ELR (cell line): Measurements from ENCODE around the gene FOXL2.

Experiments used
- DNase-seq: peaks from one replicate; pipeline ENCODE4 v3.0.0-alpha.2; 2015; ENCODE audit warnings: low read depth

FOXL2 gene

DNA sequence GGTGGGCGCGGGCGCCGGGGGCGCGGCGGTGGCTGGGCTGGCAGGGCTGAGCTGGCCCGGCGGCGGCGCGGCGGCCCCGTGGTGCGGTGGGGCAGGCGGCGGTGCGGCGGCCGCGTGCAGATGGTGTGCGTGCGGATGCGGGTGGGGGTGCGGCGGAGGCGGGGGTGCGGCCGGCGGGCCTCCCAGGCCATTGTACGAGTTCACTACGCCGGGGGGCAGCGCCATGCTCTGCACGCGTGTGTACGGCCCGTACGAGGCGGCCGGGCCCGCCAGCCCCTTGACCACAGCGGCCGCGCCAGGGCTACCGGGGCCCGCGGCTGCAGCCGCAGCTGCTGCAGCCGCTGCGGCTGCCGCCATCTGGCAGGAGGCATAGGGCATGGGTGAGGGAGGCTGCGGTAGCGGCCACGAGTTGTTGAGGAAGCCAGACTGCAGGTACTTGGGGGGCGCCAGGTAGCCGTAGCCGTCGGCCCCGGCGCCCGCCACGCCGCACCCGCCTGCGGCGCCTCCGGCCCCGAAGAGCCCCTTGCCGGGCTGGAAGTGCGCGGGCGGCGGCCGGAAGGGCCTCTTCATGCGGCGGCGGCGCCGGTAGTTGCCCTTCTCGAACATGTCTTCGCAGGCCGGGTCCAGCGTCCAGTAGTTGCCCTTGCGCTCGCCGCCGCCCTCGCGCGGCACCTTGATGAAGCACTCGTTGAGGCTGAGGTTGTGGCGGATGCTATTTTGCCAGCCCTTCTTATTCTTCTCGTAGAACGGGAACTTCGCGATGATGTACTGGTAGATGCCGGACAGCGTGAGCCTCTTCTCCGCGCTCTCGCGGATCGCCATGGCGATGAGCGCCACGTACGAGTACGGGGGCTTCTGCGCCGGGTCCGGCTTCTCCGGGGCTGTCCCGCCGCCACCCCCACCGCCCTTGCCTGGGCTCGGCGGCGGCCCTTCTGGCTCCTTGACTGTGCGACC is 951 bp downstream of the FOXL2 start:
- DNase-seq = peak; percentile 49

DNA sequence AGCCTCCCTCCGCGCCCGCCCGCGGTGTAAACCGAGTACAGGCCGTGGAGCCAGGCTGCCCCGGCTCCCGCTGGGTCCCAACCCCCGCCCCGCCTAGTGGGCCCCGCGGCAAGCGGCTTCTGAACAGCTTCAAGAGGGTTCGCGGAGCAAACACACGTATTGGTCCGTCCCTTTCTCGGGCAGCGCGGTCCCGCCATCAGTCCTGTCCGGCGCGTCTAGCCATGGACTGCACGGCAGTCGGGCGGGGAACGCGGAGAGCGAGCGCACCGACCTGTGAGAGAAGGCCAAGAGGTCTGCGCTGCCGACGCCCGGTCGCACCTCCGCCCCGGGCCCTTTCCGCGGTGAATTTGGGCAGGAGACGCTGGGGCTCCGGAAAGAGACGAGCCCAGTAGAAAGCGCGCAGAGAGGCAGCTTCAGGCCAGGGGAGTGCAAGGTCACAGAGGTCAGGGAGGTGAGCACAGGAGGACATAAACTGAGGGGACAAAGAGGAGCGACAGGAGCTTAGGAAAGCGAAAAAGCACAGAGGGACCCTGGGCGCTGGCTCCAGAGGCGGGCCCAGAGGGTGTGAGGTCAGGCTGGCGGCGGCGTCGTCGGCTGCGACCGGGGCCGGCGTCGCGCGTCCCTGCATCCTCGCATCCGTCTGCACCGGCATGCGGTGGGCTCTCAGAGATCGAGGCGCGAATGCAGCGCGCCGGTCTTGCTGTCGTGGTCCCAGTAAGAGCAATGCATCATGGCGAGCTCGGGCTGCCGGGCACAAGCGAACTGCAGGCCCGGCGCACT is 1.8 kb downstream of the FOXL2 start:
- DNase-seq = no peak

DNA sequence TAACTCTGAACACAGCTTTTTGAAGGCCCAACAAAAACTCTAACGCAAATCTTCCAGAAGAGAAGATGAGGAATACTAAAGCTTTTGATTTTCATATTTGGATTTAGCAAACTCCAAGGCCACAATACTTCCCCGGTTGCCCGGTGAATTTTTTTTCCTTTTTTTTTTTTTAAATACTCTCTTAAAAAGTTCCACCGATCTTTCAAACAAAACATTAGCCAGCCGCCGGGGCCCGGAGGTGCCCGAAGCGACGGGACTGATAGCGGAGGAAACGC is 2.3 kb downstream of the FOXL2 start:
- DNase-seq = no peak

DNA sequence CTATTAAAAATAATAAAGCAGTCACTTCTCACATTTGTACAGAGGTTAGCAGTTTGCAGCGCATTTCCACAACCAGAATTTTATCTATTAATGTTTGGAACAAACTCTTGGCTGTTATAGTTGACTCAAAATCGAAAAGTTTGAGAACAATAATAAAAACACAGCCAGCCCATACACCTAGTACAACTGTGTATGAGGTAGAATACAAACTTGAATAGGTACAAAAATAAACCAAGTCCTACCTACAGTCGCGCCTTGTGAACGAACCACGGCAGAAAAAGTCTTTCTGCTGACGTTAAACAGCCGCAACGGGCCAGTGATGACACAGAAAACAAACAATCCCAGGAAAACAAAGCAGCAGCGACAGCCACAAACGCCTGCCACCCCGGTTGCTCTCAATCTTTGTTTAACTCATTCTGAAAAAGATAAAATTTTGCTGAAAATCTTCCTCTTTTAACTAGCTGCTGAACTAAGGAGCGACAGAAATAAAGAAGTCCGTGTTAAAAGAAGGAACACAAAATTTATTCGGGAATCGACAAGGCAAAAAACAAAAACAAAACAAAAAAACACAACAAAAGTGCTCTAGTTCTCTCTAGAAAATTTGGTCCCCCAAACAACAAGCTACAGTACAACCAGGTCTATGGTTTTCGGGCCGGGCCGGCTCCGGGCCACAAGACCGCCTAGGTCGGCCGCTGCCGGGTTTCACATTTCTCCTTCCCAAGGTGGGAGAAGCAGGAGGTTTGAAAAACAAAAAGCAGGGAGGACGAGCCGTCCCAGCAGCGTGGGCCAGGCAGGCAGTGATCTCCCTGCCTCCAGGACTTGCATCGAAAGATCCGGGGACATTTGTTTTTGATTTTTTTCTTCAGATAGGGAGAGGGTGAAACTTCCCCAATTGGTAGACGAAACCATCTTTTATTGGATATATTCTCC is 2.9 kb downstream of the FOXL2 start:
- no peak for DNase-seq

DNA sequence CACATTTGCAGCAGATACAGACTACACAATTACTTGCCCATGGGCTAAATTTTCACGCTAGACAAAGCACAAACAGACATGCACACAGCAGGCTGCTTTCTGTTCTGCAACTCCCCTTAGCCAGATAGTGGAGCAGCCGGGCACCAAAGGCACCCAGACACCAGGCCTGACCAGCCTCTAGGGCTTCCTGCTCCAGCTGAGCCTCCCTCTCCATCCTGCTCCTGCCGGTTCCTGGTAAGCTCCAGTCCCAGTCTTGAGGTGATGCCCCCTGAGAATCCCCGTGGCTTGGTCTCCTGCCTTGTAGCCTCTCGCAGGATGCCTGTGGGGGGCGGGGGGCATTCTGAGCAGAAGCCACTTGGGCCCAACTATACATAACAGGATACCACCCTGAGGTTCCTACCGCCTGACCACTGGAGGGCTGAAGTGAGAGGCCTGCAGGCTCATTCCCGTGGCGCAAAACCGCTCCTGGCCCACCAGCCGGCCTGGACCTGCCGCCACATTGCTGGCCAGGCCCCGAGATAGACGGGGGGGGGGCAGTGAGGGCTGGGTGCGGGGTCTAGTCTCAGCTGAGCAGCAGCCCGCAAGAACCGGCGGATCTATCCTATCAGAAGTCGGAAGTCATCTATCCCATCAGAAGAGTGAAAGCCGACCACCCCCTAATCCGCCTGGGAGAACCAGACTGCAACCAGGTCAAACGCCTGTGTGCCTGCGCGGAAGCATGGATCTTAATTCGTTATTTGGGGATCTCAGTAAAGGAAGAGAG is 3.9 kb downstream of the FOXL2 start:
- DNase-seq = no peak

DNA sequence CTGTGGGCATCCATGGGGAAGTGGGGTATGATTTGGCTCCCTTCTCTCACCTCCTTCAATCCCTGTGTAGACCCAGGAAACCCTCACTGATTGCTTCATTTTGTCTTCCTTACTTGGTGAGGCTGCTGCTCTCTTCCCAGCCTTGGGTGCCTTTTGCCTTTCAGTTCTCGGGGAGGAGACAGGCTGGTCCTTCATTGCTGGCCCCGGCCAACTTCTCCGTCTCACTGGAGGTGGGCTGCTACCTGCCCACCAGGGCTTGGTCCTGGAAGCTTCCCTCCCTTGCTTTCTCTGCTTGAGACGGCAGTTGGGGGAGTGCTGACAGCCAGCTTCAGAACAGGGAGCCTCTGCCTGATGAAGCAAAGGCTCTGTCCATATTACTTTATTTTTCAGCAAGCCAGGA is 4.7 kb downstream of the FOXL2 start:
- no peak for DNase-seq

DNA sequence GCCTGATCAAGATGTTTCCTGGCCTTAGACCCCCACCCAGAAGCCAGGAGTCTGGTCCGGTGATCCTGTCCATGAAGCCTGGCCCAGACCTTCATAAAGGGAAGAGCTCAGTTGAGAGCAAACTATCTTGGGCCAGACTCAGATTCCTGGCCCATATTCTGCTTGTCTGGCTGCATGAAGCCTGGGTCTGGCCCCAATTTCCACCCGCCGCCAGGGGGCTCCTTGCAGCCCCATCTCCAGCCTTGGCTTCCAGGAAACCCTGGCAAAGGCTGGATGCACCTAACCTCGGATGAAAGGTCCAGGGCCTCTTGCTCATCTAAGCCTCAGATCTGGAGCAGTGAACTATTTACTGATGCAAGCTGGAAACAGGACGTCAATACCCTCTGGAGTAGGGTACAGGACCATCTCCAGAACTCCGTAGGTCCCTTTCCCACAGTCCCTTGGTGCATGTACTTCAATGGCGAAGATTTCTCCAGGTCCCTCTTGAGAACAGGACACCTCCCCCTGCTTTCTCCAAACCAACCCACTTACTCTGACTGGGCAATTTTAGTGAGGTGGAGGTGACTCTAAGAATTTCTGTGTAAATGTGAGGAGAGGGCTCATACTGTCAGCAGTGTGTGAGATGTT is 5.6 kb downstream of the FOXL2 start:
- peak; percentile 72 for DNase-seq

DNA sequence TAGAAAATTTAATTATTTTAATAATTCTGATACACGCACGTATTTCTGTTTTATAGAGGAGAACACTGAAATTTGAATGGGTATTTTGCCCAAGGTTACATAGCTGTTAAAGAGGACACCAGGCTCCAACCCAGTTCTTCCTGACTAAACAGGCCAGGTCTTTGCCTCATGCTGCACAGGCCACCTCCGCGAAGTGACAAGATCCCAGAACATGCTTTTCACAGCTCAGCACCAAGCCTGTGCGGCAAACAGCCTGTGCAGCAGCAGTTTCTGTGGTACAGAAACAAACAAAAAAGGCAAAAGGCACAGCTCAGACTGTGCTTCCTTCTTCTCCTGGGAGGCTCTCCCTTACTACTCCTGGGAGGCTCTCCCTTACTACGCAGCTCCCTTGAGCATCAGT is 6.5 kb downstream of the FOXL2 start:
- no peak for DNase-seq

DNA sequence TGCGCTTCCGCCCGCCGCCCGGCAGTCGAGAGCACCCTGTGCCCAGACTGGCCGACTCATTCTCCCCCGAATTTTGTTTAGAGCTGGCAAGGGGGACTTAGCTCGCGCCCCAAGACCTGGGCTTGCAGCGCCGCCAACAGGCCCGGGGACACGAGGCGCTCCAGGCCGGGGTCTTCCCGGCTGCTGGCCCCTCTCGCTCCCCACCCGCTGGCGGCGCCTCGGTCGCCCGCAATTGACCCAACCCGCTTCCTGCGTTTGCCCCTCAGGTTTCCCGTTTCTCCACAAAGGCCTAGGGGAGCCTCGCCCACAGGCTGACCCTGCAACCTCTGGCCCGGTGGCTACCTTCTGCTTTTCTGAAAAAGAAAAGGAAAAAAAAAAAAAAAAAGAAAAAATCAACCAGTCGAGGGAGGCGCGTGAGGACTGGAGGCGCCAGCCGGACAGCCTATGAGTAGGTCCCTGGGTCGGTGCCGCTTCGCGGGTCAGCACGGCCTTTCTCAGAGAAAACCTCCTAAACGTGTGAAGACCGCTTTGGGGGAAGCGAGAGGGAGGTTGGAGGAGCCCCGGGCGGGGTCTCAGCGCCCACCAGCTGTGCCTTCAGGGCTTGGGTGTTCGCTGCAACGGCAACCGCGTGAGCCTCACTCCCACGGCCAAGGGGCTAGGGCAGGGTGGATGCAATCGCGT is 7.2 kb downstream of the FOXL2 start:
- no peak for DNase-seq

DNA sequence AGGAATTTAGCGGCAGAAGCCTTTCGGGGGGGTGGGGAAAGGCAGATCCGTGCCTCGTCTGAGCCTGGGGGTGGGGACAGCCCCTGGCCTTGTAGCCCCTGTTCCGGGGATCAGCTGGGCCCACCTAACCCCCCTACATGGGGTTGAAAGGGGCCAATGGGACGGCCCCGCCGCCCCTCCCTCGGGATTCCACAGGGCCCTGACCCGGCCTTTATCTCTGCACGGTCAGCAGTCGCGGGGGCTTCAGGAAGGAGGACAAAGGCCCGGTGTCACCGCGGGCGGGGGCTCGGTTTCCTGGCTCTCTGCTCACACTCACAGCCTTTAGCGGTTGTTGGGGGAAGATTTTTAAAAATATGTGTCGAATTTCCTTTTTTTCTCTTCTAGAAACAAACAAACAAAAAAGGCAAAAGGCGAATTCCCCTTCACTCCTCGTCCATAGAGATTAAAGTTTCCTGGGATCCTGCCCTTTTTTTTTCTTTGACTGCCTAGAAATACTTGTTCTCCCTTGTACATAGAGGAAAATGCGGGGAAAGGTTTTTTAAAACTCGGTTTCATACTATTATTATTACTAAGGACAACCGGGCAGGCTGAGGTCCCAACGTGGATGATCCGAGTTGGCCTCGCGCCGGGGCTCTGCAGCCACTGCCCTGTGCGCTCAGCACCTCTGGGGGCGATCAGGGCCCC is 7.9 kb downstream of the FOXL2 start:
- DNase-seq = no peak

DNA sequence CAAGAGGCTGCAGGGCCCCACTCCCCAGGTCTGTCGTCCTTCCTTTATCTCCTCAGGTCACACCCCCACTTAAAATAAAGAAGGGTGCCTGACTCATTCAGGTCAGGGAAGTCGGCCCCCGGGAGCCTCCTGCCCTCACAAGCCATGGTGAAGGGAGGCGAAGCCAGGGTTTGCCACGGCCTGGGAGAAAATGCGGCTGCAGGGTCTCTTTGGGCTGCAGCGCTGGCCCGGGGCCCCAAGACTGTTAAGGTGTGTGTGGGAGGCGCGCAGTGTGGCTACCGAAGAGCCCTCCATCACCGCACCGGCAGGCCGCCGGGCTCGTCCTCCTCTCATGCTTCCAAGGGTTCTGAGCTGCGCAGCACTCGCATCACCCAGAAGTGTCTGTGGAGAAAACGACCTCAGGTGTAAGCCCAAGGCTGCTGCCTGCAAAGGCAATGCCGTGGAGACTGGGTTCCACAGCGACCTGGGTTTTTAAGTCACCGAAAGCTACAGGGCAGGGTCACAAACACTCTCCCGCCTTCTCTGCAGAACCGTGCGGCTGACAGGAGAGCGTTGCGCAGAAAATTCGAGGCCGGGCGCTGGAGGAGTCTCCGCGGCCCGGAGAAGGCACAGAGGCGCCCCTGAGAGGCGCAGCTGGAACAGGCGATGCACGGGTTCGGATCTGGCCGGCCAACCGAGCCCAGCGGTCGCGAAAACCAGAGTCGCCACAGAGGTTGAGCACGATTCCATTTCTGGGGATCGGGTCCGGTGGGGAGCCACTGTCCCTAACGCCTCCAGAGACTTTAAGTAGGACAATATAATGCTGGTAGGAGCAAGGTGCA is 8.7 kb downstream of the FOXL2 start:
- no peak for DNase-seq

DNA sequence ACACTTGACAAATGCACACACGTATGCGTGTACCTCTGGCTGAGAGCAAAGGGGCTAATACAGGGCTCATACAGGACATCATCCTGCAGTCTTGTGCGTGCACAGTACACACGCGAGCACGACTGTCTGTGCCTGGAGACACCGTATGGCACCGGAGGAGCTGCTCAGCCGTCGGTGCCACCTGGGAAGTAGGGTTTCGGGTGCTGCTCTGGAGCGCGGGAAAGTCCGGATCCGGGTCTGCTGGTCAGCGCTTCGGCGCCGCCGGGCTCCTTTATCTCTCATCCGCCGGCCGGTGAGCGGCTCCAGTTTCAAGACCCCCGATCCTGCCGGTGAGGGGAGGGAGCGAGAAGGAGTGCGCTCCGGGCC is 9.3 kb downstream of the FOXL2 start:
- no peak for DNase-seq

DNA sequence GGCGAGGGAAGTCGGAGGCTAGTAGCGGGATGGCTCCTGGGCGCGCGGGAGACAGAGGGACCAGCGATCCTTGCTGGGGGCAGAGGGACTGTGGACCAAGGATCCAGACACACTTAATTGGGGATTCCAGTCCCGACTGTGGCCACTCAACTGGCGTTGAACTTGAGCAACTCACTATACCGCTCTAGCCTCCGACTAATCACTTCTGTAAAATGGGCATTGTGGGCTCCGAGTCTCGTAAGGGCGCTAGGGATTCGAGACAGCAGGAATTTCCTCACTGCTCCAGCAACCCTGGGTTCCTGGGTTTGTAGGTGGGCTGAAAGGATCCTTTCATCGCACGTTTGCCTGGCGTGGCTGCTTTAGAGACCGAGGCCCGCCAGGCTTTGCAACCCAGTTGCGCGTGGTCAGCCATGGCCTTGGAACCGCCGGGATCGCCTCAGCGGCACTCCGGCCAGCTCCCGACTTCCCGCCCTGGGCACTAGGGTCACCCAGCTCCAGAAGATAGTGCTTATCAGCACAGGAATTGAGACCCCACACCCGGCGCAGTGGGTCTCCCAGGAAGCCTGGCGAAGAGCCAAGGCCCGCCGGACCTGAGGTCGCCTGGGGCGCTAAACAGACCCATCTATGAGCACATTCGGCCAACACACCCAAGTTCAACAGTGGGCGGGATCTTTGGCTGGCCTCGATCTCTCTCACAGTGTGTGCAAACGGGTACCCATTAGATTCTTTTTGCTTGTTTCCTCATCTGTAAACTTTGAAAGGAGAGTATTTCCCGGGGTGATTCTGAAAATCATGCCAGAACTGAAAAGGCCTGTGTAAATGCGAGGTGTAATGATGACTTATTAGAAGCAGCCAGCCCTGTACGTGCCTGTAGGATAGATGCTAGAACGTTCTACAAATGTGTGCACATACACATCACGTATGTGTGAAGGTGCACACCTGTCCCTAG is 9.9 kb downstream of the FOXL2 start:
- no peak for DNase-seq

DNA sequence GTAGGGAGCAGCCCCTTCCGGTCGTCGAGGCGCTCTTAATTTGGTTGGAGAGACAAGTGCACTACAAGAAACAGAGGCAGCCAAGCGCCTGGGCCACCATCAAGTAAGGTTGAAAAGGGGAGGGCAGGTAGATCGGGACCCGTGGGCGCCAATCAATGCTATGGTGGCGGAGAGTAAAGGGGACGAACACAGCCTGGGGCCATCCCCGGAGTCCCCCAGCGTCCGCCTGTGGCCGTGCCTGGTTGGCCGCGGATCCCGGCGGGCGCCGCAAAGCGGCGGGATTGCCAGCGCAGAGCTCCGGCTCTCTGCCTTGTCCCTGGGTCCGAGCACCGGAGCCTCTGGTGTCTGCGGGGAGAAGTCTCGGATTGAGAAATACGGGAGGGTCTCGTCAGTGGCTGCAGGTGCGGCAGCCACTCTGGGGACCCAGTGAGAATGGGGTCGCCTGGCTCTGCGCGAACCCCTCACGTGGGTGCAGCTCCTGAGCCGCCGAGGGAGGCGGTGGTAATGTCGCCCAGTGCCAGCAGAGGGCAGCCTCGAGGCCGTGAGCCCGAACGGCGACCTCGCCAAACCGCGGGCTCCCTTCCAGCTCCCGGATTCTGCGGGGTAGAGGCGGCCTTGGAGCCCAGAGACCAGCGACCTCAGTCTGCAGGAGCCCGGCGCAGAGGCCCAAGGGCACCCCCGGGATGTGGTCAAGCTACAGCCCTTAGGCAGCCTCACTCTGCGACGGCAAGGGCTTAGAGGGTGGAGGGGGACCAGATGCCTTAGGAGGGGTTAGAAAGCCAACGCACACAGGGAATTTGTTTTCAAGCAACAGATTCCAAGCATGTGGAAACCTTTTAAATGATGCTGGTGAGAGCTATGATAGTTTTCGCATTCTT is 10.8 kb downstream of the FOXL2 start:
- DNase-seq = peak; percentile 70

DNA sequence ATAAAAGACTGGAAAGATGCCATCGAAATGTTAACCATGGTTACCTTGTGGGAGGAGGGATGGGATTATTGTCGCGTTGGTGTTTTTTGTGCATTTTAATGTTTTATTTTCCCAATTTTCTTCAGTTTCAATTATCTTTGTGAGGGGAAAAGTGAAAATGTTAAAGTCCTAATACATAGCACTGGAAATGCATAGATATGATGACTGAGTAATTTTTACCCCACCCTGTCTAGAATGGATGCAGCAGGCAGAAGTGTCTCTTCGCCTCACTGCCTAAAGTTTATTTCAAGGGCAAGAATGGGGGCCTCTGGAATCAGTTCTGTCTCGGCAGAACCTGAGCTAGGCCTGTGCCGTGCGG is 11.5 kb downstream of the FOXL2 start:
- DNase-seq = no peak

DNA sequence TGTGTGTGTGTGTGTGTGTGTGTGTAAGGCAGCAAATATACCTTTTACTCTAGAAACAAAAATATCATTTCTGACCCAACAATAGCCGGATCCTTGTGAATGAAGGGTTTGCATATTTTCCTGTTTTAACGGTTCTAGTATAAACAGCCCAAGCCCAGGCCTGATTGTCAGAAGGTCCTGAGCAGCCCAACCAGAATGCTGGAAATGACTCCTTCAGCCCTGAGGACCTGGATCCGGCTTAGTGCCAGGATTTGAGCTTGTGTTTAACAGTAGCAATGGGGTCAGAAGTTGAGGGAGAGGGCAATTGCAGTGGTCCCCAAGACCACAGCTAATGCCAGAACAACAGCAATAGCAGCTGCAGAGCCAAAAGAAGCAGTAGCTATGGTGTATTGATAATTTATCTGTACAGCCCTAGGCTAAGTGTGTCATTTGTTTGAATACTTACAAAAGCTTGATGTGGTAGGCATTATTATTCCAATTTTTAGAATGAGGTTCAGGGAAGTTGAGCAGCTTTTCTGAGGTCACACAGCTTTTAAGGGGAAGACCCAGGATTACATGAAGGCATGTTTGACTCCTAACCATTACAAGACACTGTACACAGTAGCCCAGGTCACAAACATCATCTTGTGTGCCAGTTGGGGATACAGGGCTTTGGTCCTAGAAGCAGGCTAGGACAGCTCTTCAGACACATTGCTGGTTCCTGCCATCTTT is 12.8 kb downstream of the FOXL2 start:
- DNase-seq = no peak
